ENCODE results near the gene CSNK2B.

GRCh38 chr6:31686483-31686882 lies 20.6 kb downstream of the CSNK2B start:
- TF ChIP-seq, protein P1, sequence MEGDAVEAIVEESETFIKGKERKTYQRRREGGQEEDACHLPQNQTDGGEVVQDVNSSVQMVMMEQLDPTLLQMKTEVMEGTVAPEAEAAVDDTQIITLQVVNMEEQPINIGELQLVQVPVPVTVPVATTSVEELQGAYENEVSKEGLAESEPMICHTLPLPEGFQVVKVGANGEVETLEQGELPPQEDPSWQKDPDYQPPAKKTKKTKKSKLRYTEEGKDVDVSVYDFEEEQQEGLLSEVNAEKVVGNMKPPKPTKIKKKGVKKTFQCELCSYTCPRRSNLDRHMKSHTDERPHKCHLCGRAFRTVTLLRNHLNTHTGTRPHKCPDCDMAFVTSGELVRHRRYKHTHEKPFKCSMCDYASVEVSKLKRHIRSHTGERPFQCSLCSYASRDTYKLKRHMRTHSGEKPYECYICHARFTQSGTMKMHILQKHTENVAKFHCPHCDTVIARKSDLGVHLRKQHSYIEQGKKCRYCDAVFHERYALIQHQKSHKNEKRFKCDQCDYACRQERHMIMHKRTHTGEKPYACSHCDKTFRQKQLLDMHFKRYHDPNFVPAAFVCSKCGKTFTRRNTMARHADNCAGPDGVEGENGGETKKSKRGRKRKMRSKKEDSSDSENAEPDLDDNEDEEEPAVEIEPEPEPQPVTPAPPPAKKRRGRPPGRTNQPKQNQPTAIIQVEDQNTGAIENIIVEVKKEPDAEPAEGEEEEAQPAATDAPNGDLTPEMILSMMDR (IDR thresholded peaks at IDR 0.05; ENCODE audit: low read length), result no peak
- TF ChIP-seq EZH2 (optimal IDR thresholded peaks at IDR 0.05; ENCODE audit: low read depth, low read length), result no peak
